ENCODE results near the gene CNTN5.

The CNTN5 gene

GRCh38 chr11:99170591-99170990 lies 149.8 kb downstream of the CNTN5 start:
- DNase-seq (ENCODE audit: low read depth in 2 of 2), result no peak

- no peak for DNase-seq (ENCODE audit: low read depth in 2 of 2)
These were observed 150.6 kb downstream of the CNTN5 start for GRCh38 chr11:99171330-99171729.

- DNase-seq (ENCODE audit: low read depth in 2 of 2), result no peak
These were observed 155.7 kb downstream of the CNTN5 start for GRCh38 chr11:99176430-99176829.

GRCh38 chr11:99177446-99177845 lies 156.7 kb downstream of the CNTN5 start:
- no peak for DNase-seq (ENCODE audit: low read depth in 2 of 2)

- DNase-seq (ENCODE audit: low read depth in 2 of 2), result no peak
These were observed 163.4 kb downstream of the CNTN5 start for GRCh38 chr11:99184146-99184545.

GRCh38 chr11:99188221-99188620 lies 167.5 kb downstream of the CNTN5 start:
- DNase-seq (ENCODE audit: low read depth in 2 of 2), result no peak

- no peak for DNase-seq (ENCODE audit: low read depth in 2 of 2)
These were observed 172.0 kb downstream of the CNTN5 start for GRCh38 chr11:99192716-99193115.

- no peak for DNase-seq (ENCODE audit: low read depth in 2 of 2)
These were observed 176.7 kb downstream of the CNTN5 start for GRCh38 chr11:99197477-99197876.

- no peak for DNase-seq (ENCODE audit: low read depth in 2 of 2)
These were observed 177.5 kb downstream of the CNTN5 start for GRCh38 chr11:99198215-99198614.

GRCh38 chr11:99199341-99199740 lies 178.6 kb downstream of the CNTN5 start:
- no peak for DNase-seq (ENCODE audit: low read depth in 2 of 2)

- no peak for DNase-seq (ENCODE audit: low read depth in 2 of 2)
These were observed 180.0 kb downstream of the CNTN5 start for GRCh38 chr11:99200720-99201119.

- no peak for DNase-seq (ENCODE audit: low read depth in 2 of 2)
These were observed 188.1 kb downstream of the CNTN5 start for GRCh38 chr11:99208813-99209212.

GRCh38 chr11:99229544-99229943 lies 208.8 kb downstream of the CNTN5 start:
- no peak for DNase-seq (ENCODE audit: low read depth in 2 of 2)

GRCh38 chr11:99234534-99234933 lies 213.8 kb downstream of the CNTN5 start:
- no peak for DNase-seq (ENCODE audit: low read depth in 2 of 2)

- DNase-seq (ENCODE audit: low read depth in 2 of 2), result no peak
These were observed 217.7 kb downstream of the CNTN5 start for GRCh38 chr11:99238401-99238800.

- DNase-seq (ENCODE audit: low read depth in 2 of 2), result no peak
These were observed 219.7 kb downstream of the CNTN5 start for GRCh38 chr11:99240192-99241030.

- DNase-seq (ENCODE audit: low read depth in 2 of 2), result no peak
These were observed 220.3 kb downstream of the CNTN5 start for GRCh38 chr11:99241066-99241465.

- no peak for DNase-seq (ENCODE audit: low read depth in 2 of 2)
These were observed 223.9 kb downstream of the CNTN5 start for GRCh38 chr11:99244613-99245012.

- no peak for DNase-seq (ENCODE audit: low read depth in 2 of 2)
These were observed 225.4 kb downstream of the CNTN5 start for GRCh38 chr11:99246199-99246598.

GRCh38 chr11:99256614-99257013 lies 235.9 kb downstream of the CNTN5 start:
- no peak for DNase-seq (ENCODE audit: low read depth in 2 of 2)

GRCh38 chr11:99257131-99257530 lies 236.4 kb downstream of the CNTN5 start:
- DNase-seq (ENCODE audit: low read depth in 2 of 2), result no peak

- no peak for DNase-seq (ENCODE audit: low read depth in 2 of 2)
These were observed 239.9 kb downstream of the CNTN5 start for GRCh38 chr11:99260696-99261095.

GRCh38 chr11:99268886-99269285 lies 248.1 kb downstream of the CNTN5 start:
- DNase-seq (ENCODE audit: low read depth in 2 of 2), result no peak

GRCh38 chr11:99271527-99271926 lies 250.8 kb downstream of the CNTN5 start:
- DNase-seq (ENCODE audit: low read depth in 2 of 2), result no peak

Measured in stimulated activated CD8-positive, alpha-beta memory T cell treated with anti-CD3 and anti-CD28 coated beads, Interleukin-15, amount 100 ng/mL, for 4 hours (primary cell).